Measurements from ENCODE around the gene GRIA2. TPM values are rescaled to one million over a fixed set of nuclear protein-coding genes. Genes with fewer than 3 reads are reported as not detected.

GRIA2 gene
- polyA plus RNA-seq, 1 of the 3 experiments (the other 2 are of a cell fraction): 0.16 TPM

DNA sequence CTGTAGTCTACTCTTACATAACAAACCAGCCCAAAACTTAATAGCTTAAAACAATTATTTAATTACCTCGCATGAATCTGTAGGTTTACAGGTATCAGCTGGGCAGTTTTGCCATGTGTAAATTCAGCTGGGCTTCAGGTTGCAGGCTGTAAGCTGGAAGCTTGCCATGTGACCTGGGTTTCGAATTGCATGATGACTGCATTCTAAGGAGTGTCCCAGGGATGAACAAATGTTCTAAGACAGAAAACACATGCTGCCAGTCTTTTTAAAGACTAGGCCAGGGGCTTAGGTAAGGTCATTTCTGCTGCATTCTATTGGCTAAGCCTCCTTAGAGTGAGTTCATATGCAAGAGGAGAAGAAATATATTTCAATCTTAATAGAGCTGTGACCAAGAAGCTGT lies 44.8 kb downstream of the GRIA2 start (continued):
- TF ChIP-seq, protein P1, sequence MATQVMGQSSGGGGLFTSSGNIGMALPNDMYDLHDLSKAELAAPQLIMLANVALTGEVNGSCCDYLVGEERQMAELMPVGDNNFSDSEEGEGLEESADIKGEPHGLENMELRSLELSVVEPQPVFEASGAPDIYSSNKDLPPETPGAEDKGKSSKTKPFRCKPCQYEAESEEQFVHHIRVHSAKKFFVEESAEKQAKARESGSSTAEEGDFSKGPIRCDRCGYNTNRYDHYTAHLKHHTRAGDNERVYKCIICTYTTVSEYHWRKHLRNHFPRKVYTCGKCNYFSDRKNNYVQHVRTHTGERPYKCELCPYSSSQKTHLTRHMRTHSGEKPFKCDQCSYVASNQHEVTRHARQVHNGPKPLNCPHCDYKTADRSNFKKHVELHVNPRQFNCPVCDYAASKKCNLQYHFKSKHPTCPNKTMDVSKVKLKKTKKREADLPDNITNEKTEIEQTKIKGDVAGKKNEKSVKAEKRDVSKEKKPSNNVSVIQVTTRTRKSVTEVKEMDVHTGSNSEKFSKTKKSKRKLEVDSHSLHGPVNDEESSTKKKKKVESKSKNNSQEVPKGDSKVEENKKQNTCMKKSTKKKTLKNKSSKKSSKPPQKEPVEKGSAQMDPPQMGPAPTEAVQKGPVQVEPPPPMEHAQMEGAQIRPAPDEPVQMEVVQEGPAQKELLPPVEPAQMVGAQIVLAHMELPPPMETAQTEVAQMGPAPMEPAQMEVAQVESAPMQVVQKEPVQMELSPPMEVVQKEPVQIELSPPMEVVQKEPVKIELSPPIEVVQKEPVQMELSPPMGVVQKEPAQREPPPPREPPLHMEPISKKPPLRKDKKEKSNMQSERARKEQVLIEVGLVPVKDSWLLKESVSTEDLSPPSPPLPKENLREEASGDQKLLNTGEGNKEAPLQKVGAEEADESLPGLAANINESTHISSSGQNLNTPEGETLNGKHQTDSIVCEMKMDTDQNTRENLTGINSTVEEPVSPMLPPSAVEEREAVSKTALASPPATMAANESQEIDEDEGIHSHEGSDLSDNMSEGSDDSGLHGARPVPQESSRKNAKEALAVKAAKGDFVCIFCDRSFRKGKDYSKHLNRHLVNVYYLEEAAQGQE (IDR thresholded peaks at IDR 0.05; ENCODE audit: low read depth, low read length): no peak
- TF ChIP-seq GATA2 (CRISPR knock-in tag; IDR thresholded peaks at IDR 0.05) (no peak), RXRA (IDR thresholded peaks at IDR 0.05; ENCODE audit: borderline replicate concordance, low read depth) (no peak), TAF1 (IDR thresholded peaks at IDR 0.05; ENCODE audit: borderline replicate concordance, low read depth, low read length) (no peak)

DNA sequence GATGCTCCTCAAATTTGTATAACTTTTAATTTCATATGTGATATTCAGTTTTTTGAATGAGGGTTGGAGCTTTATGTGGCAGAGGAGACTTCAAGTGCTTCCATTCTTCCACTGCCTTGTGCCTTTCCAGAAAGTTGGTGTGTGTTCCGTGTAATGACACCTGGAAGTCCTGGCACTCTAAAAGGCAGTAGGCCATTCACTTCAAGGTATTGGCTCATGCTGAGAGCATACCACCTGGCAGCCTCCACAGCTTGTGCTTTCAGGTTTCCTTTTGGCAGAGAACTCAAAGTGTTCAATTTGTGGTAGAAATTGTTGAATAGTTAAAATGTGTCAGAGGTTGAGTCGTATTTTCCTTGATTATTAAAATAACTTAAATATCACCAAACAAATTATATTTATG lies 49.6 kb downstream of the GRIA2 start:
- H3K27me3 ChIP-seq (ENCODE audit: insufficient read depth): no peaks in the 10 kb centered on the region
- H3K27ac ChIP-seq (ENCODE audit: low read depth in 2 of 2, low read length in 1 of 2): no peak overlapping the region
- WGBS (ENCODE audit: low lambda C conversion rate): 60% methylated on average over 2 of the region's 2 CpGs
- DNase-seq: no peak
- no peak overlapping the region for H3K4me3 ChIP-seq (ENCODE audit: low read depth in 2 of 2, low read length in 1 of 2)
- POLR2A ChIA-PET: no interaction called here
- no peaks in the 10 kb centered on the region for H3K36me3 ChIP-seq (replicated peaks in 1 of 2; ENCODE audit: control insufficient read depth in 1 of 2, insufficient read depth in 2 of 2, low read length in 1 of 2)
- CTCF ChIA-PET: no interaction called here
- no peak for TF ChIP-seq GATA2 (CRISPR knock-in tag; IDR thresholded peaks at IDR 0.05)
- TF ChIP-seq EZH2phosphoT487 (IDR thresholded peaks at IDR 0.05; ENCODE audit: borderline replicate concordance, low read depth): no peak
- TF ChIP-seq FOXJ3 (CRISPR knock-in tag; IDR thresholded peaks at IDR 0.05): no peak
- TF ChIP-seq RAD21 (IDR thresholded peaks at IDR 0.05; ENCODE audit: low read length): no peak
- no peak for TF ChIP-seq RCOR1 (IDR thresholded peaks at IDR 0.05; ENCODE audit: low read length)
- TF ChIP-seq, protein P2, sequence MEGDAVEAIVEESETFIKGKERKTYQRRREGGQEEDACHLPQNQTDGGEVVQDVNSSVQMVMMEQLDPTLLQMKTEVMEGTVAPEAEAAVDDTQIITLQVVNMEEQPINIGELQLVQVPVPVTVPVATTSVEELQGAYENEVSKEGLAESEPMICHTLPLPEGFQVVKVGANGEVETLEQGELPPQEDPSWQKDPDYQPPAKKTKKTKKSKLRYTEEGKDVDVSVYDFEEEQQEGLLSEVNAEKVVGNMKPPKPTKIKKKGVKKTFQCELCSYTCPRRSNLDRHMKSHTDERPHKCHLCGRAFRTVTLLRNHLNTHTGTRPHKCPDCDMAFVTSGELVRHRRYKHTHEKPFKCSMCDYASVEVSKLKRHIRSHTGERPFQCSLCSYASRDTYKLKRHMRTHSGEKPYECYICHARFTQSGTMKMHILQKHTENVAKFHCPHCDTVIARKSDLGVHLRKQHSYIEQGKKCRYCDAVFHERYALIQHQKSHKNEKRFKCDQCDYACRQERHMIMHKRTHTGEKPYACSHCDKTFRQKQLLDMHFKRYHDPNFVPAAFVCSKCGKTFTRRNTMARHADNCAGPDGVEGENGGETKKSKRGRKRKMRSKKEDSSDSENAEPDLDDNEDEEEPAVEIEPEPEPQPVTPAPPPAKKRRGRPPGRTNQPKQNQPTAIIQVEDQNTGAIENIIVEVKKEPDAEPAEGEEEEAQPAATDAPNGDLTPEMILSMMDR (IDR thresholded peaks at IDR 0.05): no peak
- no peak for TF ChIP-seq FOXM1 (IDR thresholded peaks at IDR 0.05; ENCODE audit: low read depth)
- TF ChIP-seq, protein P1 (IDR thresholded peaks at IDR 0.05; ENCODE audit: low read depth, low read length): no peak
- TF ChIP-seq GABPA (IDR thresholded peaks at IDR 0.05; ENCODE audit: low read depth): no peak
- TF ChIP-seq RXRA (IDR thresholded peaks at IDR 0.05; ENCODE audit: borderline replicate concordance, low read depth): no peak
- no peak for TF ChIP-seq JUND (IDR thresholded peaks at IDR 0.05)
- no peak for TF ChIP-seq YY1 (IDR thresholded peaks at IDR 0.05; ENCODE audit: low read depth)
- TF ChIP-seq TCF12 (IDR thresholded peaks at IDR 0.05): no peak
- TF ChIP-seq, protein P3, sequence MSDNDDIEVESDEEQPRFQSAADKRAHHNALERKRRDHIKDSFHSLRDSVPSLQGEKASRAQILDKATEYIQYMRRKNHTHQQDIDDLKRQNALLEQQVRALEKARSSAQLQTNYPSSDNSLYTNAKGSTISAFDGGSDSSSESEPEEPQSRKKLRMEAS (IDR thresholded peaks at IDR 0.05; ENCODE audit: low read depth): no peak
- TF ChIP-seq, protein P4, sequence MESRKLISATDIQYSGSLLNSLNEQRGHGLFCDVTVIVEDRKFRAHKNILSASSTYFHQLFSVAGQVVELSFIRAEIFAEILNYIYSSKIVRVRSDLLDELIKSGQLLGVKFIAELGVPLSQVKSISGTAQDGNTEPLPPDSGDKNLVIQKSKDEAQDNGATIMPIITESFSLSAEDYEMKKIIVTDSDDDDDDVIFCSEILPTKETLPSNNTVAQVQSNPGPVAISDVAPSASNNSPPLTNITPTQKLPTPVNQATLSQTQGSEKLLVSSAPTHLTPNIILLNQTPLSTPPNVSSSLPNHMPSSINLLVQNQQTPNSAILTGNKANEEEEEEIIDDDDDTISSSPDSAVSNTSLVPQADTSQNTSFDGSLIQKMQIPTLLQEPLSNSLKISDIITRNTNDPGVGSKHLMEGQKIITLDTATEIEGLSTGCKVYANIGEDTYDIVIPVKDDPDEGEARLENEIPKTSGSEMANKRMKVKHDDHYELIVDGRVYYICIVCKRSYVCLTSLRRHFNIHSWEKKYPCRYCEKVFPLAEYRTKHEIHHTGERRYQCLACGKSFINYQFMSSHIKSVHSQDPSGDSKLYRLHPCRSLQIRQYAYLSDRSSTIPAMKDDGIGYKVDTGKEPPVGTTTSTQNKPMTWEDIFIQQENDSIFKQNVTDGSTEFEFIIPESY (IDR thresholded peaks at IDR 0.05; ENCODE audit: borderline replicate concordance, low read depth): no peak
- no peak for TF ChIP-seq TAF1 (IDR thresholded peaks at IDR 0.05; ENCODE audit: borderline replicate concordance, low read depth, low read length)
- no peaks in the 10 kb centered on the region for H3K9me3 ChIP-seq
- H3F3A ChIP-seq (replicated peaks; ENCODE audit: insufficient read depth): no peaks in the 10 kb centered on the region
- no peaks in the 10 kb centered on the region for H4K20me1 ChIP-seq (ENCODE audit: insufficient read depth)
- no peak overlapping the region for H2AFZ ChIP-seq (ENCODE audit: low read depth)
- H3K9me2 ChIP-seq: no peaks in the 10 kb centered on the region
- H3K79me2 ChIP-seq (ENCODE audit: insufficient read depth): no peaks in the 10 kb centered on the region
- no peak overlapping the region for H3K9ac ChIP-seq
- no peak overlapping the region for H3K4me2 ChIP-seq
- H3K4me1 ChIP-seq (ENCODE audit: control insufficient read depth in 1 of 2, insufficient read depth in 2 of 2, low read depth in 1 of 2, low read length in 1 of 2): no peaks in the 10 kb centered on the region; a peak in 1 of 4 replicates
